K562 (cell line): ENCODE results near the gene AGRN. TPM values are rescaled to one million over a fixed set of nuclear protein-coding genes. Genes with fewer than 3 reads are reported as not detected.

Experiments used
- ATAC-seq: fragments of 200-7000 bp; cut with Tn5 transposase; 3 replicates; pipeline ENCODE4 v1.9.1; 2020; ENCODE audit warnings: moderate library complexity
- BruUV-seq: library from RNA; stranded (reverse); fragments of 400-500 nt; replicated peaks from 2 replicates; lab custom pipeline; 2021; lab: Mats Ljungman, UMichigan
- CTCF ChIA-PET: fragments of 300-600 bp; formaldehyde crosslinking; extraction: SDS; loops from one replicate; lab custom pipeline; 2021; ENCODE audit warnings: low intra/inter-chr PET ratio; lab: Yijun Ruan, JAX
- POLR2A ChIA-PET: fragments of 300-600, 350-650 bp; sonication (Branson Sonifier 250); formaldehyde crosslinking; extraction: SDS; loops from one replicate; lab custom pipeline; 2021; ENCODE audit warnings: antibody characterized with exemption, inconsistent platforms; lab: Yijun Ruan, JAX
- DNase-seq, 4 experiments: peaks; one replicate each; pipeline versions ENCODE4 v3.0.0 to v3.0.0-alpha.2; 2011 to 2018; ENCODE audit warnings: low spot score in 3 of 4, mixed read lengths in 3 of 4; ENCODE audit errors: extremely low read depth in 1 of 4
- FAIRE-seq: peaks from 2 replicates; lab custom pipeline; 2011; peaks lifted over from hg19 to GRCh38; lab: Jason Lieb, UNC
- H2AFZ ChIP-seq: 2 replicates; pipeline ENCODE4 v1.6.0; 2011; ENCODE audit warnings: low read depth, low read length, control low read depth, inconsistent platforms
- H3K27ac ChIP-seq: fragments of 200-600 bp; 3 replicates; pipeline ENCODE4 v1.8.0; 2011; ENCODE audit warnings: low read depth, mild to moderate bottlenecking, control low read depth, inconsistent platforms, low read length, moderate library complexity, mixed read lengths; ENCODE audit errors: extremely low read depth
- H3K27me3 ChIP-seq, 2 experiments: fragments of 300-600 bp in 1 of 2; 2 replicates in 1 of 2; 3 replicates in 1 of 2; pipeline versions ENCODE4 v1.6.0 to v1.8.0; 2011; ENCODE audit warnings: inconsistent platforms in 2 of 2, low read length in 2 of 2, mild to moderate bottlenecking in 1 of 2, mixed read lengths in 1 of 2, moderate library complexity in 1 of 2; ENCODE audit not compliant: control insufficient read depth in 2 of 2, insufficient read depth in 2 of 2
- H3K36me3 ChIP-seq: fragments of 300-600 bp; 3 replicates; pipeline ENCODE4 v1.8.0; 2011; ENCODE audit warnings: mild to moderate bottlenecking, low read length, inconsistent platforms; ENCODE audit not compliant: control insufficient read depth, insufficient read depth
- H3K4me1 ChIP-seq, 2 experiments: fragments of 200-600 bp in 1 of 2; replicated peaks in 1 of 2; 2 replicates in 1 of 2; 3 replicates in 1 of 2; pipeline versions ENCODE4 v1.5.1 to v1.8.0; 2011; ENCODE audit warnings: inconsistent platforms in 2 of 2, low read length in 2 of 2, mild to moderate bottlenecking in 1 of 2, mixed read lengths in 1 of 2, moderate library complexity in 1 of 2; ENCODE audit not compliant: control insufficient read depth in 2 of 2, insufficient read depth in 2 of 2
- H3K4me2 ChIP-seq: 2 replicates; pipeline ENCODE4 v1.6.1; 2011; ENCODE audit warnings: low read length, control low read depth, inconsistent platforms, mixed read lengths; ENCODE audit not compliant: insufficient read depth
- H3K4me3 ChIP-seq: fragments of 200-600 bp; sonication (generic), shearing (Covaris generic); 2 replicates; pipeline ENCODE4 v1.5.1; 2016; ENCODE audit warnings: control low read depth, inconsistent platforms
- H3K79me2 ChIP-seq: fragments of 200-600 bp; 3 replicates; pipeline ENCODE4 v1.8.0; 2011; ENCODE audit warnings: low read length, inconsistent platforms; ENCODE audit not compliant: control insufficient read depth, insufficient read depth
- H3K9ac ChIP-seq, 2 experiments: 2 replicates each; pipeline versions ENCODE4 v1.6.0 to v1.6.1; 2011; ENCODE audit warnings: low read depth in 2 of 2, low read length in 2 of 2, control low read depth in 1 of 2, inconsistent platforms in 1 of 2, mild to moderate bottlenecking in 1 of 2, mixed read lengths in 1 of 2; ENCODE audit not compliant: insufficient read depth in 1 of 2
- H3K9me1 ChIP-seq: one replicate; pipeline ENCODE4 v1.6.0; 2011; ENCODE audit warnings: inconsistent platforms, mild to moderate bottlenecking, low read length, moderate library complexity; ENCODE audit not compliant: control insufficient read depth, insufficient read depth
- H3K9me3 ChIP-seq: replicated peaks from 2 replicates; pipeline ENCODE4 v1.5.1; 2011; ENCODE audit warnings: low read depth, low read length, inconsistent platforms; ENCODE audit not compliant: control insufficient read depth, insufficient read depth
- H4K20me1 ChIP-seq: replicated peaks from 2 replicates; pipeline ENCODE4 v1.6.1; 2011; ENCODE audit warnings: low read length, inconsistent platforms, mixed read lengths; ENCODE audit not compliant: control insufficient read depth, insufficient read depth
- AFF1 ChIP-seq, 2 experiments: fragments of 450-650 bp; IDR thresholded peaks; 2 replicates each; pipeline ENCODE4 v1.6.1; 2018; ENCODE audit warnings: mild to moderate bottlenecking in 2 of 2, low read depth in 1 of 2; ENCODE audit not compliant: partially characterized antibody in 2 of 2
- ATF7 ChIP-seq: fragments of 450-650 bp; IDR thresholded peaks from 2 replicates; pipeline ENCODE4 v1.7.1; 2014; ENCODE audit warnings: mild to moderate bottlenecking, moderate library complexity
- BCL6 ChIP-seq: fragments of 250-450 bp; sonication (Bioruptor Pico); IDR thresholded peaks from 2 replicates; pipeline ENCODE4 v1.4.0; 2020
- EGR1 ChIP-seq: fragments of 450-650 bp; conservative IDR thresholded peaks from 2 replicates; pipeline ENCODE4 v1.6.1; 2017; ENCODE audit warnings: mild to moderate bottlenecking
- ELK1 ChIP-seq: sonication (generic); formaldehyde crosslinking; IDR thresholded peaks from 2 replicates; pipeline ENCODE4 v1.8.1; 2022; ENCODE audit warnings: missing genetic modification reagents
- ETS2 ChIP-seq: IDR thresholded peaks from 2 replicates; pipeline ENCODE4 v1.6.1; 2016; ENCODE audit warnings: borderline replicate concordance, missing genetic modification characterization, mild to moderate bottlenecking, moderate library complexity, missing compliant biosample characterization; ENCODE audit not compliant: poor library complexity, severe bottlenecking
- HBP1 ChIP-seq: fragments of 450-650 bp; formaldehyde crosslinking; IDR thresholded peaks from 2 replicates; pipeline ENCODE4 v1.4.0; 2022; ENCODE audit warnings: missing genetic modification characterization
- KDM2B ChIP-seq: fragments of 250-450 bp; sonication (Bioruptor Pico); IDR thresholded peaks from 2 replicates; pipeline ENCODE4 v1.8.0; 2021; ENCODE audit warnings: mild to moderate bottlenecking, moderate library complexity
- LARP7 ChIP-seq: fragments of 450-650 bp; IDR thresholded peaks from 2 replicates; pipeline ENCODE4 v1.6.1; 2016
- MEF2A ChIP-seq: IDR thresholded peaks from 2 replicates; pipeline ENCODE4 v1.6.1; 2011; ENCODE audit warnings: low read depth, mild to moderate bottlenecking, low read length, moderate library complexity; ENCODE audit not compliant: control insufficient read depth
- MYC ChIP-seq, 2 experiments: fragments of 250-450 bp in 1 of 2; sonication (Bioruptor Pico) in 1 of 2; IDR thresholded peaks; 2 replicates each; pipeline versions ENCODE4 v1.5.1 to v1.6.1; 2012 to 2021; ENCODE audit warnings: low read depth in 2 of 2, borderline replicate concordance in 1 of 2, improper control_type of control experiment in 1 of 2, low read length in 1 of 2, mild to moderate bottlenecking in 1 of 2, moderate library complexity in 1 of 2
- NFE2L1 ChIP-seq: fragments of 450-650 bp; IDR thresholded peaks from 2 replicates; pipeline ENCODE4 v1.6.1; 2016; ENCODE audit warnings: missing genetic modification characterization, low read depth, mild to moderate bottlenecking, missing compliant biosample characterization, moderate library complexity, borderline replicate concordance
- SOX6 ChIP-seq: fragments of 450-650 bp; IDR thresholded peaks from 2 replicates; pipeline ENCODE4 v1.6.1; 2014; ENCODE audit warnings: mild to moderate bottlenecking
- SRSF1 ChIP-seq: fragments of 200-400 bp; formaldehyde crosslinking; IDR thresholded peaks from 2 replicates; pipeline ENCODE4 v1.6.1; 2017; ENCODE audit warnings: mild to moderate bottlenecking, low read depth, low read length, moderate library complexity
- TAF1 ChIP-seq: IDR thresholded peaks from 2 replicates; pipeline ENCODE4 v1.6.1; 2011; ENCODE audit warnings: mild to moderate bottlenecking, low read length, moderate library complexity; ENCODE audit not compliant: insufficient read depth, control insufficient read depth, severe bottlenecking; ENCODE audit errors: extremely low read depth
- ZNF551 ChIP-seq: fragments of 250-450 bp; sonication (Bioruptor Pico); IDR thresholded peaks from 2 replicates; pipeline ENCODE4 v1.5.0; 2021; ENCODE audit warnings: mild to moderate bottlenecking, moderate library complexity
- ZNF695 ChIP-seq: fragments of 450-650 bp; formaldehyde crosslinking; IDR thresholded peaks from 2 replicates; pipeline ENCODE4 v1.4.0; 2020; ENCODE audit warnings: mild to moderate bottlenecking, moderate library complexity
- WGBS: fragments of 100-300 bp; shearing (Covaris generic); methylation state at CpG from one replicate; pipeline ENCODE4 v1.1.6; 2016; ENCODE audit warnings: low coverage, mixed read lengths; ENCODE audit not compliant: insufficient coverage; ENCODE audit errors: missing lambda C conversion rate; 5-methylcytosine and 5-hydroxymethylcytosine counted together
- in situ Hi-C: fragments of 300-500 bp; cut with MboI; formaldehyde crosslinking; loops from 4 replicates; pipeline ENCODE4 v1.15.0; 2018; ENCODE audit warnings: inconsistent platforms, mixed read lengths
- intact Hi-C: fragments of 100-400 bp; cut with micrococcal nuclease; formaldehyde crosslinking; loops from 2 replicates; pipeline ENCODE4 v1.14.2; 2022
- polyA plus RNA-seq, 8 experiments: library from polyadenylated mRNA; depleted of rRNA in 4 of 8; stranded (reverse) in 5 of 8; unstranded in 3 of 8; fragments of >200 nt; fragmentation: Nextera tagmentation in 2 of 8; fragmentation: Illumina TruSeq in 1 of 8; extraction: Ambion mirVana in 2 of 8; extraction: Trizol in 1 of 8; gene quantifications; 2 replicates each; pipeline versions ENCODE4 v1.2.1 to v1.2.3, GENCODE V29; 2011 to 2014; ENCODE audit warnings: inconsistent platforms in 1 of 8, missing spikeins in 1 of 8
- total RNA-seq, 7 experiments: library from RNA; depleted of rRNA in 6 of 7; stranded (reverse); fragments of >200 nt in 6 of 7; fragmentation: Illumina TruSeq in 2 of 7; extraction: Trizol in 2 of 7; gene quantifications; 2 replicates each; pipeline versions ENCODE4 v1.2.1 to v1.2.3, GENCODE V29; 2011 to 2021; ENCODE audit warnings: low replicate concordance in 1 of 7

The AGRN gene
- total and polyA plus RNA-seq, 9 of the 15 experiments (the other 6 are each of a cell fraction or from before 2014, with no cell fraction given), result 0.04 to 111 (median 18.1) TPM

- no peaks in the 10 kb centered on the region for H3K79me2 ChIP-seq
- no peaks in the 10 kb centered on the region for H4K20me1 ChIP-seq
- no peak for FAIRE-seq
- WGBS, result 95% methylated on average over 18 of the region's 18 CpGs
- H3K36me3 ChIP-seq, result peaks cover 60% of the 10 kb centered on the region
- no peaks in the 10 kb centered on the region for H3K9me3 ChIP-seq
- intact Hi-C loops (no loop called here), in situ Hi-C loops (no loop called here)
- no peak overlapping the region for H3K27ac ChIP-seq
- H3K4me2 ChIP-seq, result no peak overlapping the region
- no peaks in the 10 kb centered on the region for H3K9me1 ChIP-seq
- DNase-seq, result no peak
- H3K9ac ChIP-seq, result no peak overlapping the region
- BruUV-seq, result no TSS peak
- ChIA-PET POLR2A (interaction anchor here (1.2 kb wide), 1 partner anchor 12 kb away, joined by 3 read pairs; no protein-coding TSS in a partner anchor), CTCF (no interaction called here)
- no peak for ATAC-seq
- no peaks in the 10 kb centered on the region for H3K27me3 ChIP-seq
- peaks cover 11 to 47% of the 10 kb centered on the region in 2 experiments for H3K4me1 ChIP-seq
- H2AFZ ChIP-seq, result no peak overlapping the region
- no peak overlapping the region for H3K4me3 ChIP-seq
- TF ChIP-seq EGR1 (no peak), LARP7 (no peak), ATF7 (no peak), ELK1 (CRISPR knock-in tag) (no peak), MYC (IDR thresholded peaks at IDR 0.05; ENCODE audit: low read depth, low read length) (no peak), MYC (CRISPR knock-in tag; IDR thresholded peaks at IDR 0.05; ENCODE audit: borderline replicate concordance, low read depth) (no peak), ZNF695 (CRISPR knock-in tag) (no peak), HBP1 (CRISPR knock-in tag) (no peak), SRSF1 (no peak), BCL6 (CRISPR knock-in tag) (no peak), AFF1 (IDR thresholded peaks at IDR 0.05; ENCODE audit: low read depth in 1 of 2, partially characterized antibody in 2 of 2) (no peak), MEF2A (no peak), ETS2 (tag) (no peak), KDM2B (CRISPR knock-in tag) (no peak), TAF1 (no peak), NFE2L1 (tag) (no peak), ZNF551 (no peak), SOX6 (no peak)
Observed at GRCh38 chr1:1053682-1054081, 33.8 kb downstream of the AGRN start.
